HCT116 (cell line): Measurements from ENCODE around the gene GALNT7. TPM values are rescaled to one million over a fixed set of nuclear protein-coding genes. Genes with fewer than 3 reads are reported as not detected.
A peak's percentile ranks its signal among the peaks of the same experiment; 100 is the strongest.

Source experiments
- ATAC-seq: fragments of 200-7000 bp; cut with Tn5 transposase; 2 replicates; pipeline ENCODE4 v1.9.1; 2020; ENCODE audit warnings: mild to moderate bottlenecking, moderate library complexity
- BruUV-seq: library from RNA; stranded (reverse); fragments of 400-500 nt; replicated peaks from 2 replicates; lab custom pipeline; 2021; lab: Mats Ljungman, UMichigan
- CTCF ChIA-PET: fragments of 300-600 bp; sonication (Branson Sonifier 250); formaldehyde crosslinking; loops from one replicate; lab custom pipeline; 2021; ENCODE audit warnings: antibody characterized with exemption; lab: Charles Lee
- POLR2A ChIA-PET: fragments of 300-600, 350-600 bp; sonication (Branson Sonifier 250); formaldehyde crosslinking; loops from one replicate; lab custom pipeline; 2021; ENCODE audit warnings: antibody characterized with exemption; lab: Charles Lee
- RAD21 ChIA-PET, 2 experiments: fragments of 300-600 bp; sonication (Branson Sonifier 250); formaldehyde crosslinking; loops; one replicate each; lab custom pipeline; 2023; ENCODE audit warnings: low total read pairs in 2 of 2; ENCODE audit not compliant: uncharacterized antibody in 2 of 2, unreplicated experiment in 2 of 2, low non-redundant PET in 1 of 2; lab: Charles Lee
- DNase-seq: peaks from one replicate; pipeline ENCODE4 v3.0.0-alpha.2; 2010; ENCODE audit warnings: low read depth, low spot score
- H2AFZ ChIP-seq: fragments of 200-600 bp; shearing (Covaris generic), sonication (generic); 2 replicates; pipeline ENCODE4 v1.6.1; 2017; ENCODE audit warnings: low read depth, mixed run types, mixed read lengths, antibody characterized with exemption, low read length; ENCODE audit not compliant: poor library complexity, severe bottlenecking
- H3K27ac ChIP-seq: 2 replicates; pipeline ENCODE4 v1.5.1; 2012; ENCODE audit warnings: low read depth, low read length
- H3K27me3 ChIP-seq: fragments of 200-600 bp; sonication (generic); 2 replicates; pipeline ENCODE4 v1.6.1; 2016; ENCODE audit warnings: mixed run types, low read length, mixed read lengths; ENCODE audit not compliant: insufficient read depth
- H3K36me3 ChIP-seq, 2 experiments: fragments of 200-500 bp in 1 of 2; fragments of 200-600 bp in 1 of 2; sonication (Bioruptor generic) in 1 of 2; sonication (generic) in 1 of 2; 2 replicates each; pipeline versions ENCODE4 v1.5.1 to v1.6.1; 2014 to 2016; ENCODE audit warnings: low read length in 2 of 2, inconsistent platforms in 1 of 2, mixed read lengths in 1 of 2, mixed run types in 1 of 2; ENCODE audit not compliant: insufficient read depth in 2 of 2, control insufficient read depth in 1 of 2
- H3K4me1 ChIP-seq, 2 experiments: fragments of 200-600 bp in 1 of 2; sonication (generic) in 1 of 2; 2 replicates each; pipeline versions ENCODE4 v1.5.1 to v1.6.1; 2012 to 2017; ENCODE audit warnings: low read length in 2 of 2, inconsistent platforms in 1 of 2, mild to moderate bottlenecking in 1 of 2, mixed read lengths in 1 of 2, mixed run types in 1 of 2, moderate library complexity in 1 of 2; ENCODE audit not compliant: insufficient read depth in 2 of 2, control insufficient read depth in 1 of 2
- H3K4me2 ChIP-seq: fragments of 200-600 bp; sonication (generic); 2 replicates; pipeline ENCODE4 v1.6.1; 2017; ENCODE audit warnings: mixed run types, low read length, mixed read lengths
- H3K4me3 ChIP-seq, 2 experiments: fragments of 200-600 bp in 1 of 2; sonication (generic) in 1 of 2; replicated peaks in 1 of 2; 2 replicates each; pipeline ENCODE4 v1.5.1; 2011 to 2016; ENCODE audit warnings: low read length in 2 of 2, control low read depth in 1 of 2, low read depth in 1 of 2, mild to moderate bottlenecking in 1 of 2, mixed read lengths in 1 of 2, mixed run types in 1 of 2
- H3K79me2 ChIP-seq: fragments of 200-600 bp; sonication (generic); 2 replicates; pipeline ENCODE4 v1.6.1; 2017; ENCODE audit warnings: mild to moderate bottlenecking, mixed run types, low read length, moderate library complexity, mixed read lengths; ENCODE audit not compliant: insufficient read depth
- H3K9ac ChIP-seq: fragments of 200-600 bp; sonication (generic); 2 replicates; pipeline ENCODE4 v1.6.1; 2016; ENCODE audit warnings: low read length, mixed read lengths
- H3K9me2 ChIP-seq: fragments of 200-600 bp; sonication (generic), shearing (Covaris generic); 2 replicates; pipeline ENCODE4 v1.6.1; 2017; ENCODE audit warnings: mixed run types, mild to moderate bottlenecking, moderate library complexity; ENCODE audit not compliant: insufficient read depth
- H3K9me3 ChIP-seq, 2 experiments: fragments of 200-500 bp in 1 of 2; fragments of 200-600 bp in 1 of 2; sonication (Bioruptor generic) in 1 of 2; sonication (generic) in 1 of 2; 2 replicates each; pipeline ENCODE4 v1.6.1; 2014 to 2017; ENCODE audit warnings: low read length in 2 of 2, mixed read lengths in 2 of 2, inconsistent platforms in 1 of 2, low read depth in 1 of 2, mild to moderate bottlenecking in 1 of 2, mixed run types in 1 of 2, moderate library complexity in 1 of 2; ENCODE audit not compliant: control insufficient read depth in 1 of 2, insufficient read depth in 1 of 2
- H4K20me1 ChIP-seq: fragments of 200-600 bp; sonication (generic), shearing (Covaris generic); 2 replicates; pipeline ENCODE4 v1.6.1; 2017; ENCODE audit warnings: mixed run types, mild to moderate bottlenecking, moderate library complexity; ENCODE audit not compliant: insufficient read depth
- FOSL1 ChIP-seq: IDR thresholded peaks from 2 replicates; pipeline ENCODE4 v1.6.1; 2012; ENCODE audit warnings: low read depth
- POLR2AphosphoS5 ChIP-seq: IDR thresholded peaks from 2 replicates; pipeline ENCODE4 v1.6.1; 2011; ENCODE audit warnings: mild to moderate bottlenecking, low read depth, low read length, moderate library complexity
- RAD21 ChIP-seq: IDR thresholded peaks from 2 replicates; pipeline ENCODE4 v1.6.1; 2012; ENCODE audit warnings: low read depth, mild to moderate bottlenecking
- ZFX ChIP-seq: fragments of 450-650 bp; IDR thresholded peaks from 2 replicates; pipeline ENCODE4 v1.6.1; 2017
- intact Hi-C: fragments of 100-400 bp; cut with micrococcal nuclease; formaldehyde crosslinking; loops from 2 replicates; pipeline ENCODE4 v1.10.0; 2022
- total RNA-seq: library from RNA; stranded (reverse); gene quantifications from one replicate; pipeline ENCODE4 v1.2.1, GENCODE V29; 2021; ENCODE audit not compliant: unreplicated experiment
- TF ChIP-seq, protein P1 (sequence below): IDR thresholded peaks from 2 replicates; pipeline ENCODE4 v1.6.1; 2011; ENCODE audit warnings: mild to moderate bottlenecking, low read length, moderate library complexity; ENCODE audit not compliant: insufficient replicate concordance; ENCODE audit errors: extremely low read depth
- TF ChIP-seq, protein P2 (sequence below): IDR thresholded peaks from 2 replicates; pipeline ENCODE4 v1.6.1; 2012

Gene GALNT7
- total RNA-seq, 1 experiment from 2014 or later = 21.3 TPM

DNA sequence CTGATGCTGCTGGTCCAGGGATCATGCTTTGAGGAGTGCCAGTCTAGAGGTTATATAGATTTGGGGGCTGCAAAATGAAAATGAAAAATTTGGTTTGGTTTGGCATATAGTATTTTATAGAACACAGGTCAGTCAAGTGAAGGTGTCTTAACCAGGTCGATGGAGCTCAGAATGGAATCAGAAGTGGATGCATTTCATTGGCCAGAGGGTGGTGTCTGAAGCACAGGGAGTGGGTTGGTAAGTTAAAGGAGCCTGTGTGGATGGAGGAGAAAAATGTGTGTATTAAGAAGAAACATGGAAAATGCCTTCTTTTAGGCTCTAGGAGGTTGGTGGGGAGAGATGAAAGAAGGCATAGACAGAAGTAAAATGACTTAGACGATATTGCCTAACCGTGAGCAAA is 8.6 kb downstream of the GALNT7 start:
- no peak overlapping the region for H3K4me3 ChIP-seq
- POLR2A ChIA-PET = no interaction called here
- RAD21 ChIA-PET = no interaction called here
- peaks cover 91% of the 10 kb centered on the region for H3K79me2 ChIP-seq
- DNase-seq (no peak), ATAC-seq (0 out of 2 replicates have a peak, but pooled peaks have one; percentile 37)
- intact Hi-C loops = no loop called here
- CTCF ChIA-PET = no interaction called here
- H3K27me3 ChIP-seq = no peaks in the 10 kb centered on the region
- H3K4me1 ChIP-seq = peaks cover 26 to 60% of the 10 kb centered on the region in 2 experiments
- no peaks in the 10 kb centered on the region; the same call in 1 of the 2 replicates for H4K20me1 ChIP-seq
- no peaks in the 10 kb centered on the region for H3K36me3 ChIP-seq
- no peak overlapping the region for H2AFZ ChIP-seq
- H3K9ac ChIP-seq = no peak overlapping the region
- no peaks in the 10 kb centered on the region for H3K9me3 ChIP-seq
- TF ChIP-seq, protein P1, sequence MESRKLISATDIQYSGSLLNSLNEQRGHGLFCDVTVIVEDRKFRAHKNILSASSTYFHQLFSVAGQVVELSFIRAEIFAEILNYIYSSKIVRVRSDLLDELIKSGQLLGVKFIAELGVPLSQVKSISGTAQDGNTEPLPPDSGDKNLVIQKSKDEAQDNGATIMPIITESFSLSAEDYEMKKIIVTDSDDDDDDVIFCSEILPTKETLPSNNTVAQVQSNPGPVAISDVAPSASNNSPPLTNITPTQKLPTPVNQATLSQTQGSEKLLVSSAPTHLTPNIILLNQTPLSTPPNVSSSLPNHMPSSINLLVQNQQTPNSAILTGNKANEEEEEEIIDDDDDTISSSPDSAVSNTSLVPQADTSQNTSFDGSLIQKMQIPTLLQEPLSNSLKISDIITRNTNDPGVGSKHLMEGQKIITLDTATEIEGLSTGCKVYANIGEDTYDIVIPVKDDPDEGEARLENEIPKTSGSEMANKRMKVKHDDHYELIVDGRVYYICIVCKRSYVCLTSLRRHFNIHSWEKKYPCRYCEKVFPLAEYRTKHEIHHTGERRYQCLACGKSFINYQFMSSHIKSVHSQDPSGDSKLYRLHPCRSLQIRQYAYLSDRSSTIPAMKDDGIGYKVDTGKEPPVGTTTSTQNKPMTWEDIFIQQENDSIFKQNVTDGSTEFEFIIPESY = no peak
- TF ChIP-seq FOSL1 (no peak), POLR2AphosphoS5 (no peak), RAD21 (peak; percentile 33), ZFX (no peak)
- TF ChIP-seq, protein P2, sequence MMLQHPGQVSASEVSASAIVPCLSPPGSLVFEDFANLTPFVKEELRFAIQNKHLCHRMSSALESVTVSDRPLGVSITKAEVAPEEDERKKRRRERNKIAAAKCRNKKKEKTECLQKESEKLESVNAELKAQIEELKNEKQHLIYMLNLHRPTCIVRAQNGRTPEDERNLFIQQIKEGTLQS = no peak
- no peak overlapping the region for H3K4me2 ChIP-seq
- BruUV-seq = no TSS peak
- H3K9me2 ChIP-seq = no peaks in the 10 kb centered on the region
- H3K27ac ChIP-seq = no peak overlapping the region

- H3K79me2 ChIP-seq = peaks cover 87% of the 10 kb centered on the region
- H2AFZ ChIP-seq = no peak overlapping the region
- no peaks in the 10 kb centered on the region for H3K36me3 ChIP-seq
- POLR2A ChIA-PET = interaction anchor here (1.0 kb wide), 1 partner anchor 10 kb away, joined by 7 read pairs; the partner anchor contains the start of gene GALNT7
- H3K9ac ChIP-seq = no peak overlapping the region
- CTCF ChIA-PET = no interaction called here
- peaks cover 35 to 69% of the 10 kb centered on the region in 2 experiments for H3K4me1 ChIP-seq
- BruUV-seq = no TSS peak
- no peaks in the 10 kb centered on the region; the same call in 1 of the 2 replicates for H4K20me1 ChIP-seq
- no peaks in the 10 kb centered on the region for H3K9me3 ChIP-seq
- no peak overlapping the region for H3K4me2 ChIP-seq
- no peak overlapping the region for H3K4me3 ChIP-seq
- intact Hi-C loops = no loop called here
- ATAC-seq = no peak
- H3K27ac ChIP-seq = no peak overlapping the region
- no peaks in the 10 kb centered on the region for H3K27me3 ChIP-seq
- H3K9me2 ChIP-seq = no peaks in the 10 kb centered on the region
- no peak for TF ChIP-seq FOSL1
- DNase-seq = no peak
- RAD21 ChIA-PET = no interaction called here
These were observed 9.5 kb downstream of the GALNT7 start for GRCh38 chr4:173178144-173178543.
